ENCODE data around the gene RFTN1.

Gene RFTN1

GRCh38 chr3:16373341-16373946 is 140.1 kb downstream of the RFTN1 start:
- no peak overlapping the region for H3K4me3 ChIP-seq
- H3K27ac ChIP-seq, result peak overlapping the region in 16 of 21 experiments; percentile 8 to 72 (median 42)

GRCh38 chr3:16372362-16373292 is 140.9 kb downstream of the RFTN1 start:
- H3K27ac ChIP-seq, result peak overlapping the region in 16 of 21 experiments; percentile 28 to 72 (median 46)
- no peak overlapping the region for H3K4me3 ChIP-seq

- Histone ChIP-seq H3K27ac (peak overlapping the region in 10 of 21 experiments; percentile 1 to 72 (median 24)), H3K4me3 (no peak overlapping the region)
Observed at GRCh38 chr3:16370872-16371740, 142.4 kb downstream of the RFTN1 start.

GRCh38 chr3:16370503-16370871 is 143.0 kb downstream of the RFTN1 start:
- no peak overlapping the region for H3K4me3 ChIP-seq
- peak overlapping the region in 7 of 21 experiments; percentile 1 to 72 (median 48) for H3K27ac ChIP-seq

- Histone ChIP-seq H3K4me3 (no peak overlapping the region), H3K27ac (peak overlapping the region in 11 of 21 experiments; percentile 1 to 72 (median 36))
Observed at GRCh38 chr3:16369885-16370284, 143.6 kb downstream of the RFTN1 start.

GRCh38 chr3:16369276-16369675 is 144.2 kb downstream of the RFTN1 start:
- Histone ChIP-seq H3K27ac (peak overlapping the region in 10 of 21 experiments; percentile 2 to 72 (median 44)), H3K4me3 (no peak overlapping the region)

- Histone ChIP-seq H3K27ac (peak overlapping the region in 1 of 21 experiments; percentile 27), H3K4me3 (no peak overlapping the region)
Observed at GRCh38 chr3:16366581-16366980, 146.9 kb downstream of the RFTN1 start.

- Histone ChIP-seq H3K4me3 (no peak overlapping the region), H3K27ac (peak overlapping the region in 1 of 21 experiments; percentile 9)
Observed at GRCh38 chr3:16365491-16366128, 147.9 kb downstream of the RFTN1 start.

GRCh38 chr3:16364963-16365362 is 148.5 kb downstream of the RFTN1 start:
- no peak overlapping the region for H3K4me3 ChIP-seq
- no peak overlapping the region for H3K27ac ChIP-seq

- no peak overlapping the region for H3K27ac ChIP-seq
- no peak overlapping the region for H3K4me3 ChIP-seq
Observed at GRCh38 chr3:16364323-16364722, 149.2 kb downstream of the RFTN1 start.

- Histone ChIP-seq H3K27ac (no peak overlapping the region), H3K4me3 (no peak overlapping the region)
Observed at GRCh38 chr3:16363636-16364035, 149.9 kb downstream of the RFTN1 start.

GRCh38 chr3:16362770-16363169 is 150.7 kb downstream of the RFTN1 start:
- Histone ChIP-seq H3K27ac (no peak overlapping the region), H3K4me3 (no peak overlapping the region)

- no peak overlapping the region for H3K4me3 ChIP-seq
- H3K27ac ChIP-seq, result no peak overlapping the region
Observed at GRCh38 chr3:16361087-16361486, 152.4 kb downstream of the RFTN1 start.

- Histone ChIP-seq H3K27ac (no peak overlapping the region), H3K4me3 (no peak overlapping the region)
Observed at GRCh38 chr3:16359331-16359730, 154.2 kb downstream of the RFTN1 start.

- Histone ChIP-seq H3K4me3 (no peak overlapping the region), H3K27ac (no peak overlapping the region)
Observed at GRCh38 chr3:16358336-16358735, 155.2 kb downstream of the RFTN1 start.

- H3K4me3 ChIP-seq, result no peak overlapping the region
Observed at GRCh38 chr3:16357186-16358121, 156.0 kb downstream of the RFTN1 start.

GRCh38 chr3:16355828-16356227 is 157.7 kb downstream of the RFTN1 start:
- Histone ChIP-seq H3K27ac (no peak overlapping the region), H3K4me3 (no peak overlapping the region)

More at GRCh38 chr3:16357186-16358121, 156.0 kb downstream of the RFTN1 start:
- H3K27ac ChIP-seq, result no peak overlapping the region

GRCh38 chr3:16354291-16354690 is 159.2 kb downstream of the RFTN1 start:
- Histone ChIP-seq H3K4me3 (no peak overlapping the region), H3K27ac (no peak overlapping the region)
